Measurements from ENCODE around the gene CNFN.

GRCh38 chr19:42426643-42427042, 36.5 kb upstream of the CNFN start:
- TF ChIP-seq CTCF (IDR thresholded peaks at IDR 0.05; ENCODE audit: low read length) = no peak
- TF ChIP-seq EZH2 (IDR thresholded peaks at IDR 0.05; ENCODE audit: borderline replicate concordance, low read length) = no peak

Measured in OCI-LY1 (cell line).